HepG2 (cell line): ENCODE measurements around the gene NUDT15. TPM values are rescaled to one million over a fixed set of nuclear protein-coding genes. Genes with fewer than 3 reads are reported as not detected.

Source experiments
- AHDC1 ChIP-seq: sonication (generic); formaldehyde crosslinking; IDR thresholded peaks from 2 replicates; pipeline ENCODE4 v1.5.1; 2020; ENCODE audit warnings: mild to moderate bottlenecking, missing genetic modification reagents, borderline replicate concordance
- BHLHE40 ChIP-seq: IDR thresholded peaks from 2 replicates; pipeline ENCODE4 v1.6.1; 2011; ENCODE audit warnings: low read length, improper control_type of control experiment
- CBFB ChIP-seq: sonication (generic); formaldehyde crosslinking; IDR thresholded peaks from 2 replicates; pipeline ENCODE4 v1.4.0; 2020; ENCODE audit warnings: missing genetic modification reagents
- ELF3 ChIP-seq: IDR thresholded peaks from 2 replicates; pipeline ENCODE4 v1.6.1; 2016; ENCODE audit warnings: missing genetic modification reagents, missing compliant biosample characterization
- HOXA7 ChIP-seq: sonication (generic); formaldehyde crosslinking; IDR thresholded peaks from 2 replicates; pipeline ENCODE4 v1.8.1; 2022; ENCODE audit warnings: mild to moderate bottlenecking, missing genetic modification reagents, moderate library complexity
- IKZF1 ChIP-seq: fragments of 450-650 bp; IDR thresholded peaks from 2 replicates; pipeline ENCODE4 v1.7.1; 2016
- MAFF ChIP-seq: IDR thresholded peaks from 2 replicates; pipeline ENCODE4 v1.6.1; 2011; ENCODE audit warnings: low read depth, low read length, improper control_type of control experiment
- MTA1 ChIP-seq: sonication (generic); formaldehyde crosslinking; IDR thresholded peaks from 2 replicates; pipeline ENCODE4 v1.4.0; 2020; ENCODE audit warnings: missing genetic modification reagents, mild to moderate bottlenecking, borderline replicate concordance
- MTF1 ChIP-seq: sonication (generic); formaldehyde crosslinking; IDR thresholded peaks from 2 replicates; pipeline ENCODE4 v1.5.0; 2020; ENCODE audit warnings: missing genetic modification reagents
- TSC22D2 ChIP-seq: sonication (generic); formaldehyde crosslinking; IDR thresholded peaks from 2 replicates; pipeline ENCODE4 v1.5.1; 2020; ENCODE audit warnings: missing genetic modification reagents, mild to moderate bottlenecking, borderline replicate concordance
- ZBTB39 ChIP-seq: sonication (generic); formaldehyde crosslinking; IDR thresholded peaks from 2 replicates; pipeline ENCODE4 v1.5.0; 2020; ENCODE audit warnings: missing genetic modification reagents
- ZFP36L2 ChIP-seq: sonication (generic); formaldehyde crosslinking; IDR thresholded peaks from 2 replicates; pipeline ENCODE4 v1.4.0; 2020; ENCODE audit warnings: missing genetic modification reagents
- ZFP90 ChIP-seq: sonication (generic); formaldehyde crosslinking; IDR thresholded peaks from 2 replicates; pipeline ENCODE4 v1.8.0; 2022; ENCODE audit warnings: missing genetic modification reagents, mild to moderate bottlenecking, inconsistent platforms, borderline replicate concordance
- ZNF331 ChIP-seq: sonication (generic); formaldehyde crosslinking; IDR thresholded peaks from 2 replicates; pipeline ENCODE4 v1.4.0; 2020; ENCODE audit warnings: missing genetic modification reagents
- polyA plus RNA-seq, 8 experiments: library from polyadenylated mRNA; depleted of rRNA in 3 of 8; stranded (reverse) in 7 of 8; unstranded in 1 of 8; fragments of >200 nt; fragmentation: Illumina TruSeq in 4 of 8; extraction: Trizol in 4 of 8; gene quantifications; 2 replicates each; pipeline versions ENCODE4 v1.2.1 to v1.2.3, GENCODE V29; 2011 to 2016; ENCODE audit warnings: low read depth in 4 of 8, missing spikeins in 1 of 8, mixed read lengths in 1 of 8; ENCODE audit not compliant: insufficient read depth in 1 of 8
- total RNA-seq, 5 experiments: library from RNA; depleted of rRNA; stranded (reverse); fragments of >200 nt; fragmentation: Illumina TruSeq; extraction: Trizol; gene quantifications; 2 replicates each; pipeline ENCODE4 v1.2.3, GENCODE V29; 2016; ENCODE audit warnings: low read depth in 1 of 5
- TF ChIP-seq, protein P1 (sequence below): conservative IDR thresholded peaks from 2 replicates; pipeline ENCODE4 v1.6.1; 2018; ENCODE audit warnings: missing genetic modification reagents
- TF ChIP-seq, protein P2 (sequence below), 2 experiments: IDR thresholded peaks; 2 replicates each; pipeline ENCODE4 v1.6.1; 2011 to 2012; ENCODE audit warnings: low read length in 2 of 2, borderline replicate concordance in 1 of 2, low read depth in 1 of 2, mild to moderate bottlenecking in 1 of 2, moderate library complexity in 1 of 2

Gene NUDT15
- total and polyA plus RNA-seq, 2 of the 13 experiments (the other 11 are each of a cell fraction or from before 2014, with no cell fraction given), result 21.3 to 47.3 TPM

DNA sequence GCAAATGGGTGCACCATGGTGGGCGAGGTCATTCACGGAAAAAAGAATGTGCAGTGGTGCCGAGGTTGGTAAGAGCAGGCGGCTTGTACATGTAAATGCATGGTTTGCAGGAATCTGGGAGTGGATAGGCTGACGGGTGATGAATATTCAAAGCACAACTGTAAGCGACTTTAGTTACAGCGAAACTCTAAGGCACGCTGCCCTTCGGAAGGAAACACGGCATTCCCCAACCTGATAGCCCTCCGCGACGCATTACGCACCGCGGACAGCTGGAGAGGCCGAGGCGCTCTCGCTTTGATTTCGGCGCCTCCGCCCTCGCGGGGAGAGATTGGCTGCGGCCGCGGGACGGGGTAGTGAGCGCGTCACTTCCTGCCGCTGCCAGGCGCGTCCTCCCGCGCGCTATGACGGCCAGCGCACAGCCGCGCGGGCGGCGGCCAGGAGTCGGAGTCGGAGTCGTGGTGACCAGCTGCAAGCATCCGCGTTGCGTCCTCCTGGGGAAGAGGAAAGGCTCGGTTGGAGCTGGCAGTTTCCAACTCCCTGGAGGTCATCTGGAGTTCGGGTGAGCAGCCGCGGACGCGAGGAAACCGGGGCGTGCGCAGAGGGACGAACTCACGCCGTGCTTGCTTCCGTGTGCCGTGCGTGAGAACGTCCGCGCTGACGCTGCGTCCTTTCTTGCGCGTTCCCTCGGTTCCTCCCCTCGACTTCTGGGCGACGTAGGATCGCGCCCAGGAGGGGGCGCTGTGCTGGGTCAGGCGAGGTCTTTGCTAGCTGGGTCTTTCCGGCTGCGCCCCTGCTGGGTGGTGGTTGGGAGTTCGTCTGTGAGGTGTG is at the start of gene NUDT15 (continued):
- TF ChIP-seq, protein P1, sequence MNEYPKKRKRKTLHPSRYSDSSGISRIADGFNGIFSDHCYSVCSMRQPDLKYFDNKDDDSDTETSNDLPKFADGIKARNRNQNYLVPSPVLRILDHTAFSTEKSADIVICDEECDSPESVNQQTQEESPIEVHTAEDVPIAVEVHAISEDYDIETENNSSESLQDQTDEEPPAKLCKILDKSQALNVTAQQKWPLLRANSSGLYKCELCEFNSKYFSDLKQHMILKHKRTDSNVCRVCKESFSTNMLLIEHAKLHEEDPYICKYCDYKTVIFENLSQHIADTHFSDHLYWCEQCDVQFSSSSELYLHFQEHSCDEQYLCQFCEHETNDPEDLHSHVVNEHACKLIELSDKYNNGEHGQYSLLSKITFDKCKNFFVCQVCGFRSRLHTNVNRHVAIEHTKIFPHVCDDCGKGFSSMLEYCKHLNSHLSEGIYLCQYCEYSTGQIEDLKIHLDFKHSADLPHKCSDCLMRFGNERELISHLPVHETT (CRISPR knock-in tag), result peak; percentile 86
- TF ChIP-seq CBFB (CRISPR knock-in tag) (peak; percentile 92), MAFF (peak; percentile 31; the same call in 1 of the 2 replicates), MTA1 (CRISPR knock-in tag) (peak; percentile 97), BHLHE40 (peak; percentile 41), IKZF1 (no peak), ZBTB39 (CRISPR knock-in tag) (0 out of 2 replicates have a peak, but pooled peaks have one; percentile 70), HOXA7 (CRISPR knock-in tag) (0 out of 2 replicates have a peak, but pooled peaks have one; percentile 87), TSC22D2 (peak; percentile 9; the same call in 1 of the 2 replicates), ELF3 (CRISPR knock-in tag) (peak; percentile 86), ZFP36L2 (CRISPR knock-in tag) (no peak), ZNF331 (peak; percentile 86; the same call in 1 of the 2 replicates), AHDC1 (CRISPR knock-in tag) (peak; percentile 76; the same call in 1 of the 2 replicates), ZFP90 (CRISPR knock-in tag) (peak; percentile 79; the same call in 1 of the 2 replicates), MTF1 (peak; percentile 94; the same call in 1 of the 2 replicates)
- TF ChIP-seq, protein P2, sequence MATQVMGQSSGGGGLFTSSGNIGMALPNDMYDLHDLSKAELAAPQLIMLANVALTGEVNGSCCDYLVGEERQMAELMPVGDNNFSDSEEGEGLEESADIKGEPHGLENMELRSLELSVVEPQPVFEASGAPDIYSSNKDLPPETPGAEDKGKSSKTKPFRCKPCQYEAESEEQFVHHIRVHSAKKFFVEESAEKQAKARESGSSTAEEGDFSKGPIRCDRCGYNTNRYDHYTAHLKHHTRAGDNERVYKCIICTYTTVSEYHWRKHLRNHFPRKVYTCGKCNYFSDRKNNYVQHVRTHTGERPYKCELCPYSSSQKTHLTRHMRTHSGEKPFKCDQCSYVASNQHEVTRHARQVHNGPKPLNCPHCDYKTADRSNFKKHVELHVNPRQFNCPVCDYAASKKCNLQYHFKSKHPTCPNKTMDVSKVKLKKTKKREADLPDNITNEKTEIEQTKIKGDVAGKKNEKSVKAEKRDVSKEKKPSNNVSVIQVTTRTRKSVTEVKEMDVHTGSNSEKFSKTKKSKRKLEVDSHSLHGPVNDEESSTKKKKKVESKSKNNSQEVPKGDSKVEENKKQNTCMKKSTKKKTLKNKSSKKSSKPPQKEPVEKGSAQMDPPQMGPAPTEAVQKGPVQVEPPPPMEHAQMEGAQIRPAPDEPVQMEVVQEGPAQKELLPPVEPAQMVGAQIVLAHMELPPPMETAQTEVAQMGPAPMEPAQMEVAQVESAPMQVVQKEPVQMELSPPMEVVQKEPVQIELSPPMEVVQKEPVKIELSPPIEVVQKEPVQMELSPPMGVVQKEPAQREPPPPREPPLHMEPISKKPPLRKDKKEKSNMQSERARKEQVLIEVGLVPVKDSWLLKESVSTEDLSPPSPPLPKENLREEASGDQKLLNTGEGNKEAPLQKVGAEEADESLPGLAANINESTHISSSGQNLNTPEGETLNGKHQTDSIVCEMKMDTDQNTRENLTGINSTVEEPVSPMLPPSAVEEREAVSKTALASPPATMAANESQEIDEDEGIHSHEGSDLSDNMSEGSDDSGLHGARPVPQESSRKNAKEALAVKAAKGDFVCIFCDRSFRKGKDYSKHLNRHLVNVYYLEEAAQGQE (IDR thresholded peaks at IDR 0.05; ENCODE audit: borderline replicate concordance in 1 of 2, low read depth in 1 of 2, low read length in 2 of 2), result no peak
